HG03457 (cell line): ENCODE measurements around the gene HLF.

Source experiments
- ATAC-seq: cut with Tn5 transposase; IDR thresholded peaks from one replicate; pipeline ENCODE4 v1.9.1; 2021; ENCODE audit warnings: moderate number of reproducible peaks; ENCODE audit not compliant: unreplicated experiment

The HLF gene

GRCh38 chr17:55346658-55347057, 81.9 kb downstream of the HLF start:
- ATAC-seq = no peak

DNA sequence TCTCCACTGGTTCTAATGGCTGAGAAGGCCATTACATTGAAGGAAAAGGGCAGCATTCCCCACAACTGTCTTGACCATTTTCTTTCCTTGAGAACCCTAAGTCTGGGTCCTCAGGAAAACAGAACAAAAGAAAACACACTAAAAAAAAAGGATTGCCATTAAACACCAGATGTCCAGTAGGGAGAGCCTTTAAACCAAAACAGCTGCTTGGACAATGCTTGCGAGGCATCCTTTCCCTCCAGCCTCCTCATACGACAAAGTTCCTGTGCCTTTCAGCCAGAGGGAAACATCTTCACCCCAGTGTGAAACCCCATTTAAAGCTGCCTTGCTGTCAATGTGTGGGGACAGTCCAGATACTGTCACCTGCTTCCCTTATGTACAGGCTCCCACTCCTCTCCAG, 82.6 kb downstream of the HLF start:
- no peak for ATAC-seq

GRCh38 chr17:55348749-55349354, 84.1 kb downstream of the HLF start:
- ATAC-seq = no peak

GRCh38 chr17:55350825-55351205, 86.1 kb downstream of the HLF start:
- no peak for ATAC-seq

DNA sequence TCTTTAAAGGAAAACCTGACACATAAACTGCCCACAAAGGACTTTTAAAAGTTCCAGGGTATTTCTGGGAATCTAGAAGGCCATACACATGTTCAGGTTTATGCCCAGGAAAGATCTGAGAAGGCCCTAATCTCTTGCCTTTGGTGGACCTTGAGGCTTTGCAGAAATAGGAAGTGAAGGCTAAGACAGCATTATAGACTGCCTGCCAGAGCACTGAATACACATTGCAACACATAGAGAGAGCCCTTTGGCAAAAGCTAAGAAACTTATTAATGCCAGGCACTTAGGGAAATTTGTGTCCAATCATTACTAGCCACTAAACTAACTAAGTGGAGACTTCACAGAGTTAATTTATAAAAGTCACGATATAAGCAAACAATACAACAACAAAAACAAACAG, 86.5 kb downstream of the HLF start:
- ATAC-seq = no peak

DNA sequence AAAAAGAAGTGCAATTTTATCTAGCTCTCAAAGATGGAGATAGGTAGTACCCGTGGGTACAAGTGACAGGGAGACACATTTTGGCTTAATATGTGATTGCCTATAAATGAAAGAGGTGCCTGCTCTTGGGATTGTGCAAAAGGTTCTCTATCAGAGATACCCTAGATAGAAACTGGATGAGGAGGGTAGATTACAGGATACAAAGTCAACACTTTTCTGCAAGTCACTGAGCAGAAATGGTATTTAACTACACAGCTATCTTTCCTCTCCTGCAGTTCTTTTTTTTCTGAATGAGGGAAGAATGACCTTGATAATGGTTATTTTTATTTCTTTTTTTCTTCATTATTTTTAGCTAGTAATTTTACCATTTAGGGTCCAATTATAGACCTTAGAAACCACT, 89.2 kb downstream of the HLF start:
- no peak for ATAC-seq

DNA sequence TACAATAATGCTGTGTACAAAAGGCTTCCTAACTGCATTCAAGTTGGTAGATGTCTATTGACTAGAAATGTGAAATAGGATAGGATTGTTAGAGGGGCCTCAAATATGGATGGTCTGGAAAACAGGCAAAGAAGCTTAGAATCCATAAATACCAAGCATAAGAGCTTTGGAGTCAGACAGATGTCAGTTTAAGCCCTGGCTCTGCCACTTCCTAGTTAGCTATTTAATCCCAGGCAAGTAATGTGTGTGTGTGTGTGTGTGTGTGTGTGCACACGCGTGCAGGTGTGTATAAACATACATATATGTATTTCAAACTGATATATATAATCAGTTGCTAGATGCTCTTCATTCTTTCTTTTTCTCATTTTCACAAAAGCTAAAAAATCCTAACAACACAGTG, 90.2 kb downstream of the HLF start:
- ATAC-seq = no peak

- ATAC-seq = peak; percentile 79
These were observed 91.9 kb downstream of the HLF start for GRCh38 chr17:55356434-55357328.

DNA sequence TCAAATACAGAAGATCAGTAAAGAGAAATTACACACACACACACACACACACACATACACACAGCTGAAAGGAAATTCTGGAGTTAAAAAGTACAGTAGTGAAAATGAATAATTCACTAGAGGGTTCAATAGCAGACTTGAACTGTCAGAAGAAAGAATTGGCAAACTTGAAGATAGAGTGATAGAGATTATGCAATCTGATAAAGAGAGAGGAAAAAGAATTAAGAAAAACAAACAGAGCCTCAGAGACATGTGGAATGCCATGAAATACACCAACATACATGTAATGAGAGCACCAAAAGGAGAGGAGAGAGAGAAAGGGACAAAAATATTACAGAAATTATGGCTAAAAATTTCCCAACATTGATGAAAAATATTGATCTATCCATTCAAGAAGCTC, 96.2 kb downstream of the HLF start:
- no peak for ATAC-seq

DNA sequence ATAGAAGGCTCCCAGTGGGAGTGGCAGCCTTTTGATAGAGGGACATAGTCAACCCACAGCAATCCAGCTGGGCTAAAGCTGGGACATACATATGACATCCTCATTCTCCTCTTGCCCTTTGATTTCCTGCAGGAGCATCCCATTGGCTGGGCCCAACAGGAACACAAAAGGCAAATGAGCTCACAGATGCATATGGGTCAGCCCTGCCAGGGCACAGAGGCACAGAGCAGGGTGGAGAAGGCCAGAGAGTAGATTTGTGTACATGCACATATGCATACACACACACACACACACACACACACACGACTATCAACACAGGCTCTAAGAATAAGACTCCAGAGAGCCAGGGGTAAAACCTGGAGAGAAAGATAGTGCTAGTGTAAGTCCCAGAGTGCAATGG, 98.3 kb downstream of the HLF start:
- ATAC-seq = no peak

DNA sequence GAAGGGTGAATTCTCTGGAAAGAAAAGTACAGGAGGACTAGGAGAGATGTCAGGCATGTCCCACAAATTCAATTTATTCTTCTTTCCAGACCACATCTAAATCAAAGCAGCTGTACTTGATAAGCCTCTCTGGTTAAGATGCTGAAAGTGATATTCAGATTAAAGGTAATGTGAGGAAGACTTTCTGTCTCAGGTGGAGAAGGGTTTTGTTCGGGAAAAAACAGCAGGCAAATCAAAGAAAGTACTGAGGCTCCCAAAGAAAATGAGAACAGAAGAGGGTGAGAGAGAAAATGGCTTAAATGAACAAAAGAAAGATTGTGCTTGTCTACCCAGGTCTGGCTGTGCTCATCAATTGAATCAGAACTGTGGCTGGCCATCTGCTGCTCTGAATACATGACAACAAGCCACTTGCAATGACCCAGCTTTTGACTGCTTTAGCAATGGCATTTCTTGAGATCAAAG, 101.3 kb downstream of the HLF start:
- no peak for ATAC-seq

GRCh38 chr17:55368706-55369105, 103.9 kb downstream of the HLF start:
- no peak for ATAC-seq
